ENCODE measurements around the gene GNG8.

The GNG8 gene

GRCh38 chr19:46598372-46598917 lies 37.6 kb downstream of the GNG8 start:
- DNase-seq (ENCODE audit: low read depth in 2 of 2): no peak
- H3K4me3 ChIP-seq (replicated peaks in 1 of 2; ENCODE audit: low read depth in 2 of 2, low read length in 2 of 2): no peak overlapping the region
- TF ChIP-seq, protein P1, sequence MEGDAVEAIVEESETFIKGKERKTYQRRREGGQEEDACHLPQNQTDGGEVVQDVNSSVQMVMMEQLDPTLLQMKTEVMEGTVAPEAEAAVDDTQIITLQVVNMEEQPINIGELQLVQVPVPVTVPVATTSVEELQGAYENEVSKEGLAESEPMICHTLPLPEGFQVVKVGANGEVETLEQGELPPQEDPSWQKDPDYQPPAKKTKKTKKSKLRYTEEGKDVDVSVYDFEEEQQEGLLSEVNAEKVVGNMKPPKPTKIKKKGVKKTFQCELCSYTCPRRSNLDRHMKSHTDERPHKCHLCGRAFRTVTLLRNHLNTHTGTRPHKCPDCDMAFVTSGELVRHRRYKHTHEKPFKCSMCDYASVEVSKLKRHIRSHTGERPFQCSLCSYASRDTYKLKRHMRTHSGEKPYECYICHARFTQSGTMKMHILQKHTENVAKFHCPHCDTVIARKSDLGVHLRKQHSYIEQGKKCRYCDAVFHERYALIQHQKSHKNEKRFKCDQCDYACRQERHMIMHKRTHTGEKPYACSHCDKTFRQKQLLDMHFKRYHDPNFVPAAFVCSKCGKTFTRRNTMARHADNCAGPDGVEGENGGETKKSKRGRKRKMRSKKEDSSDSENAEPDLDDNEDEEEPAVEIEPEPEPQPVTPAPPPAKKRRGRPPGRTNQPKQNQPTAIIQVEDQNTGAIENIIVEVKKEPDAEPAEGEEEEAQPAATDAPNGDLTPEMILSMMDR (IDR thresholded peaks at IDR 0.05; ENCODE audit: low read depth, low read length): no peak

DNA sequence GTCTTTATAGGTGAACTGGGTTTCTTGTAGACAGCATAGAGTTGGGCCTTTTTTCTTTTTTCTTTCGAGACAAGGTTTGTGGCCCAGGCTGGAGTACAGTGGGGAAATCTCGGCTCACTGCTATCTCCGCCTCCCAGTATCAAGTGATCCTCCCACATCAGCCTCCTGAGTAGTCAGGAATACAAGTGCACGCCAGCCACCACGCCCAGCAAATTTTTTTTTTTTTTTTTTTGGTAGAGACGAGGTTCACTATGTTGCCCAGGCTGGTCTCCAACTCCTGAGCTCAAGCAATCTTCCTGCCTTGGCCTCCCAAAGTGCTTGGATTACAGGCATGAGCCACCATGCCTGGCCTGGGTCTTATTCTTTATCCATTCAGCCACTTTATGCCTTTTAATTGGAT lies 40.0 kb downstream of the GNG8 start:
- TF ChIP-seq, protein P1 (IDR thresholded peaks at IDR 0.05; ENCODE audit: low read depth, low read length): no peak
- no peak for DNase-seq (ENCODE audit: low read depth in 2 of 2)
- H3K4me3 ChIP-seq (replicated peaks in 1 of 2; ENCODE audit: low read depth in 2 of 2, low read length in 2 of 2): no peak overlapping the region

DNA sequence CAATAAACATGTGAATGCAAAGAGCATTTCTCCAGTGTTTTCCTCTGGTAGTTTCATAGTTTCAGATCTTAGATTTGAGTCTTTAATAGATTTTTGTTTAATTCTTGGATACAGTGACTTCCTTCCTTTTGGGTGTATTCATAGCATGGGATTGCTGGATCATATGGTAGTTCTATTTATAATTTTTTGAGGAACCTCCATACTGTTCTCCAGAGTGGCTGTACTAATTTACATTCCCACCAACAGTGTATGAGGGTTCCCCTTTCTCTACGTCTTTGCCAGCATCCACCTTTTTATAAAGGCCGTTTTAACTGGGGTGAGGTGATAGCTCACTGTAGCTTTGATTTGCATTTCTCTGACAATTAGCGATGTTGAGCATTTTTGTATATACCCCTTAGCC lies 44.1 kb downstream of the GNG8 start:
- TF ChIP-seq, protein P1 (IDR thresholded peaks at IDR 0.05; ENCODE audit: low read depth, low read length): no peak
- H3K4me3 ChIP-seq (replicated peaks in 1 of 2; ENCODE audit: low read depth in 2 of 2, low read length in 2 of 2): no peak overlapping the region
- DNase-seq (ENCODE audit: low read depth in 2 of 2): no peak

GRCh38 chr19:46591254-46591653 lies 44.7 kb downstream of the GNG8 start:
- TF ChIP-seq, protein P1 (IDR thresholded peaks at IDR 0.05; ENCODE audit: low read depth, low read length): no peak
- no peak for DNase-seq (ENCODE audit: low read depth in 2 of 2)
- no peak overlapping the region for H3K4me3 ChIP-seq (replicated peaks in 1 of 2; ENCODE audit: low read depth in 2 of 2, low read length in 2 of 2)

GRCh38 chr19:46587861-46588260 lies 48.1 kb downstream of the GNG8 start:
- DNase-seq (ENCODE audit: low read depth in 2 of 2): no peak
- TF ChIP-seq, protein P1 (IDR thresholded peaks at IDR 0.05; ENCODE audit: low read depth, low read length): no peak

GRCh38 chr19:46586294-46586693 lies 49.7 kb downstream of the GNG8 start:
- no peak overlapping the region for H3K4me3 ChIP-seq (replicated peaks in 1 of 2; ENCODE audit: low read depth in 2 of 2, low read length in 2 of 2)
- DNase-seq (ENCODE audit: low read depth in 2 of 2): no peak
- TF ChIP-seq, protein P1 (IDR thresholded peaks at IDR 0.05; ENCODE audit: low read depth, low read length): no peak

More at GRCh38 chr19:46587861-46588260, 48.1 kb downstream of the GNG8 start:
- no peak overlapping the region for H3K4me3 ChIP-seq (replicated peaks in 1 of 2; ENCODE audit: low read depth in 2 of 2, low read length in 2 of 2)

GRCh38 chr19:46585539-46585938 lies 50.5 kb downstream of the GNG8 start:
- TF ChIP-seq, protein P1 (IDR thresholded peaks at IDR 0.05; ENCODE audit: low read depth, low read length): no peak
- H3K4me3 ChIP-seq (replicated peaks in 1 of 2; ENCODE audit: low read depth in 2 of 2, low read length in 2 of 2): no peak overlapping the region
- no peak for DNase-seq (ENCODE audit: low read depth in 2 of 2)

Measured in cardiac fibroblast (primary cell).